ENCODE measurements around the gene MFN2.

MFN2 gene

GRCh38 chr1:12060500-12060899 is 80.3 kb downstream of the MFN2 start:
- DNase-seq, result no peak
- no peak overlapping the region for H2AFZ ChIP-seq (ENCODE audit: low read length)
- H3K27me3 ChIP-seq (replicated peaks; ENCODE audit: insufficient read depth, low read length), result peaks cover 24% of the 10 kb centered on the region

More at GRCh38 chr1:12060500-12060899, 80.3 kb downstream of the MFN2 start:
- no peak overlapping the region for H3K9ac ChIP-seq (ENCODE audit: low read length)
- no peak overlapping the region for H3K4me3 ChIP-seq (ENCODE audit: low read length)
- no peak for TF ChIP-seq EZH2 (optimal IDR thresholded peaks at IDR 0.05; ENCODE audit: low read depth, low read length)
- TF ChIP-seq EZH2phosphoT487 (IDR thresholded peaks at IDR 0.05; ENCODE audit: low read length), result no peak
- TF ChIP-seq CTCF (IDR thresholded peaks at IDR 0.05; ENCODE audit: low read length), result no peak
- no peaks in the 10 kb centered on the region for H3K9me2 ChIP-seq (replicated peaks; ENCODE audit: insufficient read depth, low read length)
- no peaks in the 10 kb centered on the region for H3K79me2 ChIP-seq (ENCODE audit: low read length)
- no peak overlapping the region for H3K27ac ChIP-seq (ENCODE audit: low read length)
- H3K36me3 ChIP-seq (replicated peaks; ENCODE audit: insufficient read depth, low read length), result no peaks in the 10 kb centered on the region
- H3K9me3 ChIP-seq (replicated peaks; ENCODE audit: insufficient read depth, low read length), result no peaks in the 10 kb centered on the region
- H3K4me2 ChIP-seq (ENCODE audit: low read depth, low read length), result no peak overlapping the region
- H3F3A ChIP-seq (ENCODE audit: insufficient read depth, low read length), result no peaks in the 10 kb centered on the region
- peaks cover 11% of the 10 kb centered on the region for H3K4me1 ChIP-seq (ENCODE audit: low read length)
- no peaks in the 10 kb centered on the region for H4K20me1 ChIP-seq (ENCODE audit: insufficient read depth, low read length)
